ENCODE results near the gene PFN3.

DNA sequence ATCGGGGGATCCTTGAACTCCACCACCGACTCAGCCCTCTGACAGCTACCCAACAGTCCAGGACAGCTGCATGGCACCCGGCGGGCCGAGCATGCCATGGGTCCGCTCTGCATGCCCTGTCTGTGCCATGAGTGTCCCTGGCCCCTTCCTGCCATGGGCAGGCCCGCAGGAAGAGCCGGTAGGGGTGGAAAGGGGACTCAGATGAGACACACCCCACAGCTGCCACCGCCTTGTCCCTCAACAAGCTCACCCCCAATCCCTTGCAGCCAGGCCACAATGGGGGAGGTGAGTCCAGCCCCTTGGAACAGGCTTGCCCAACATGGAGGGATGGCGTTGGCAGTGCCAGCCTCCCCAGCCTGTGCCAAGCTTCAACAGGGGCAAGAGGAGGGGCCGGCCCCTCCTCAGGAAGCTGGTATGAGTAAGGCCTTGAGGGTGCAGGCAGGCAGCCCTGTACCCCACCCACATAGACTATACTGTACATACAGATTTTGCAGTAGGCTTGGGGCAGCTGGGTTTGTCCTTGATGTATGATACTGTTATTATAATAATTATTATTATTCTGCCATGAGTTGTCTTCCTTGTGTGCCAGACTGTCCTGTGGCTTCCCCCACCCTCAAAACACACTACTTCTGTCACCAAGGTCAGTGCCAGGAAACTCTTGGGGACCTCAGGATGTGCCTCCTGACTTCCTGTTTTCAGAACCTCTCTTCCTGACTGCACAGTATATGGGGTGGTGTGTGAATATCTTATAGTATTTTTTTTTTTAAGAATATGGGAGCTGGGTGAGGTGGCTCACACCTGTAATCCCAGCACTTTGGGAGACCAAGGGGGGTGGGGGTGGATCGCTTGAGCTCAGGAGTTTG lies 28.2 kb downstream of the PFN3 start:
- TF ChIP-seq, protein P1, sequence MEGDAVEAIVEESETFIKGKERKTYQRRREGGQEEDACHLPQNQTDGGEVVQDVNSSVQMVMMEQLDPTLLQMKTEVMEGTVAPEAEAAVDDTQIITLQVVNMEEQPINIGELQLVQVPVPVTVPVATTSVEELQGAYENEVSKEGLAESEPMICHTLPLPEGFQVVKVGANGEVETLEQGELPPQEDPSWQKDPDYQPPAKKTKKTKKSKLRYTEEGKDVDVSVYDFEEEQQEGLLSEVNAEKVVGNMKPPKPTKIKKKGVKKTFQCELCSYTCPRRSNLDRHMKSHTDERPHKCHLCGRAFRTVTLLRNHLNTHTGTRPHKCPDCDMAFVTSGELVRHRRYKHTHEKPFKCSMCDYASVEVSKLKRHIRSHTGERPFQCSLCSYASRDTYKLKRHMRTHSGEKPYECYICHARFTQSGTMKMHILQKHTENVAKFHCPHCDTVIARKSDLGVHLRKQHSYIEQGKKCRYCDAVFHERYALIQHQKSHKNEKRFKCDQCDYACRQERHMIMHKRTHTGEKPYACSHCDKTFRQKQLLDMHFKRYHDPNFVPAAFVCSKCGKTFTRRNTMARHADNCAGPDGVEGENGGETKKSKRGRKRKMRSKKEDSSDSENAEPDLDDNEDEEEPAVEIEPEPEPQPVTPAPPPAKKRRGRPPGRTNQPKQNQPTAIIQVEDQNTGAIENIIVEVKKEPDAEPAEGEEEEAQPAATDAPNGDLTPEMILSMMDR (IDR thresholded peaks at IDR 0.05), result no peak
- TF ChIP-seq POLR2A (IDR thresholded peaks at IDR 0.05) (no peak), EP300 (IDR thresholded peaks at IDR 0.05) (no peak)

All from ovary (tissue), 3 donors.